Right lobe of liver (tissue), 6 donors: ENCODE results near the gene CYP27C1. TPM values are rescaled to one million over a fixed set of nuclear protein-coding genes. Genes with fewer than 3 reads are reported as not detected.
A peak's percentile ranks its signal among the peaks of the same experiment; 100 is the strongest.

ENCODE experiments used
- ATAC-seq, 4 donors: fragments of 200-7000 bp; cut with Tn5 transposase; one replicate each; pipeline ENCODE4 v1.9.1; 2020; ENCODE audit warnings: mild to moderate bottlenecking in 4 of 4, moderate library complexity in 4 of 4
- DNase-seq, 3 donors: peaks; one replicate each; pipeline ENCODE4 v3.0.0-alpha.2; 2020
- H3K27ac ChIP-seq, 3 donors: fragments of 200-600 bp; one replicate each; pipeline ENCODE4 v1.8.0; 2022
- H3K27me3 ChIP-seq, 2 donors: fragments of 200-600 bp; one replicate each; pipeline ENCODE4 v1.8.0; 2022
- H3K36me3 ChIP-seq, 4 donors: fragments of 200-600 bp; sonication (generic) in 1 of 4; one replicate each; pipeline versions ENCODE4 v1.5.1 to v1.8.0; 2017 to 2022; ENCODE audit warnings: control low read depth in 1 of 4
- H3K4me1 ChIP-seq, 4 donors: fragments of 200-600 bp; sonication (generic) in 1 of 4; one replicate each; pipeline versions ENCODE4 v1.5.1 to v1.8.0; 2017 to 2022; ENCODE audit warnings: control low read depth in 1 of 4
- H3K4me3 ChIP-seq, 3 donors: fragments of 200-600 bp; one replicate each; pipeline ENCODE4 v1.8.0; 2022
- H3K9me3 ChIP-seq, 4 donors: fragments of 200-600 bp; sonication (generic) in 1 of 4; one replicate each; pipeline versions ENCODE4 v1.5.1 to v1.8.0; 2017 to 2022; ENCODE audit warnings: control low read depth in 1 of 4
- CTCF ChIP-seq, 4 donors: fragments of 200-600 bp in 3 of 4; fragments of 450-650 bp in 1 of 4; IDR thresholded peaks; one replicate each; pipeline versions ENCODE4 v1.5.1 to v1.8.0; 2016 to 2022; ENCODE audit warnings: antibody characterized with exemption in 4 of 4, mild to moderate bottlenecking in 2 of 4
- POLR2A ChIP-seq: fragments of 450-650 bp; IDR thresholded peaks from one replicate; pipeline ENCODE4 v1.6.1; 2017; ENCODE audit warnings: antibody characterized with exemption, mild to moderate bottlenecking
- WGBS: methylation state at CpG from one replicate; pipeline ENCODE4 v1.1.6; 2018; ENCODE audit warnings: low coverage, low lambda C conversion rate; ENCODE audit not compliant: insufficient coverage; ENCODE audit errors: missing lambda C conversion rate; 5-methylcytosine and 5-hydroxymethylcytosine counted together
- intact Hi-C, 2 donors: fragments of 100-400 bp; cut with DNase I; formaldehyde crosslinking; loops; one replicate each; pipeline versions ENCODE4 v1.11.2 to v1.14.1; 2022
- total RNA-seq, 6 experiments: library from RNA; depleted of rRNA in 2 of 6; stranded (reverse); fragments of >200 nt in 2 of 6; fragmentation: NEBNext Ultra II Directional in 3 of 6; extraction: Animal tissue kit (Norgen Biotek cat#: 25700) in 3 of 6; gene quantifications; one replicate each; pipeline versions ENCODE4 v1.1.0 to v1.2.4, GENCODE V29; 2016 to 2023
- donor health status: DM: no; HTN: yes; CAD: no.
- donor health status: DM: no; HTN: no; CAD: no.
- donor health status: DM: no; HTN: no; CAD: no.
- donor health status: DM: no; HTN: yes; CAD: no.
- donor health status: DM: no; HTN: yes; CAD: no.

Gene CYP27C1
- total RNA-seq, 6 experiments from 2014 or later = 0.05 TPM; not detected in 5

GRCh38 chr2:127145280-127145895, 74.7 kb downstream of the CYP27C1 start:
- Histone ChIP-seq H3K4me3 (no peak overlapping the region), H3K27ac (no peak overlapping the region), H3K4me1 (no peaks in the 10 kb centered on the region), H3K9me3 (no peaks in the 10 kb centered on the region), H3K36me3 (no peaks in the 10 kb centered on the region), H3K27me3 (no peaks in the 10 kb centered on the region)
- ATAC-seq (peak in 1 of 4 donors; percentile 11), DNase-seq (no peak)
- TF ChIP-seq CTCF (IDR thresholded peaks at IDR 0.05) = no peak
- no peak for TF ChIP-seq POLR2A
- no CpG with 5 or more reads among the region's 1 CpG for WGBS
- intact Hi-C loops = no loop called here

DNA sequence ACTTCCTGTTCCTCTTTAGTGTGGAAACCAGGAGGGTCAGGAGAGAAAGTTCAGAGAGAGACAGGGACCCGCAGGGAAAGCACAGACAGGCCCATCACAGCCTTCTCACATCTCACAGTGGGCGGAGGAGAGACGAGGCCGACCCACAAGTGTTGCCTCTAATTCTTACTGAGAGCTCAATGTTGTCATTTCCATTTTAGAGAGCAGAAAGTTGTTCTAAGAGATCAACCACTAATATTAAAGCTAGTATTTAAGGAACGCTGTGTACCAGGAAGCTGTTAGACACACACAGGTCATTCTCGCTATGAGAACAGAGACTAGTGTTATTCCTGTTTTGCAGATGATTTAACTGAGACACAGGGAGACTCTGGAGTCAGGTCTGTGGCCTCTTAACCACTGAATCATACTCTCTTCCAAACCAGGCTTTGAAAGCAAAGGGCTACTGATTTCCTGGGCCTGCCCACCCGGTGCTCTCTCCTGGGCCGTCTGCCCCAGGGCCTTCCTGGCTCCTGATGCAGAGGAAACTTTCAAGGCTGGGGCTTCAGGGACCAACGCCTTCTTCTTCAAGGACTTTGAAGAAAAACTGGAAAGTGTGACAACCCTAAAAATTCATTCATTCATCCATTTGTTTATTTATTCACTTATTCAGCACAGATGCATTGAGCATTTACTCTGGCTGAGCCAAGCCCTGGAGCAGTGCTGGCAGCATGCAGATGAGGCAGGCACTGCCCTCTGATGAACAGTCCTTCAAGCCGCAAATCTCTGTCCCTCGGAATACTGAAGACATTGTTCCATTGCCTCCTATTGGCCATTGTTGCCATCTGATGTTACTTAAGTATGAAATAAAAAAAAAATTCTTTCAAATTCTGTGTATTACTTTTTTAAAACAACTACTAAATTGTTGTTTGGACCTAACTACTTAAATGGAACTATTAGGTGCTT, 76.0 kb downstream of the CYP27C1 start:
- Histone ChIP-seq H3K9me3 (no peaks in the 10 kb centered on the region), H3K4me1 (no peaks in the 10 kb centered on the region), H3K36me3 (no peaks in the 10 kb centered on the region), H3K27ac (no peak overlapping the region), H3K4me3 (no peak overlapping the region), H3K27me3 (no peaks in the 10 kb centered on the region)
- TF ChIP-seq CTCF (IDR thresholded peaks at IDR 0.05) = no peak
- TF ChIP-seq POLR2A = peak; percentile 12
- ATAC-seq = peak; percentile 33 to 86 (median 42)
- intact Hi-C loops = no loop called here
- no peak for DNase-seq
- WGBS = 59% methylated on average over 10 of the region's 11 CpGs

- WGBS = 94% methylated on average over 4 of the region's 4 CpGs
Observed at GRCh38 chr2:127142663-127143630, 77.2 kb downstream of the CYP27C1 start.

More at GRCh38 chr2:127142663-127143630, 77.2 kb downstream of the CYP27C1 start:
- H3K36me3 ChIP-seq = no peaks in the 10 kb centered on the region
- no peak overlapping the region for H3K4me3 ChIP-seq
- ATAC-seq (no peak), DNase-seq (no peak)
- TF ChIP-seq CTCF (IDR thresholded peaks at IDR 0.05) (no peak), POLR2A (no peak)
- H3K27ac ChIP-seq = no peak overlapping the region
- intact Hi-C loops = no loop called here
- H3K27me3 ChIP-seq = no peaks in the 10 kb centered on the region
- no peaks in the 10 kb centered on the region for H3K4me1 ChIP-seq
- no peaks in the 10 kb centered on the region for H3K9me3 ChIP-seq
